OCI-LY7 (cell line): ENCODE results near the gene CLEC2L. TPM values are rescaled to one million over a fixed set of nuclear protein-coding genes. Genes with fewer than 3 reads are reported as not detected.

Experiments
- BruUV-seq: library from RNA; stranded (reverse); fragments of 400-500 nt; replicated peaks from 2 replicates; lab custom pipeline; 2021; lab: Mats Ljungman, UMichigan
- CTCF ChIA-PET: fragments of 300-600 bp; sonication (Branson Sonifier 250); formaldehyde crosslinking; loops from one replicate; lab custom pipeline; 2022; ENCODE audit warnings: antibody characterized with exemption; ENCODE audit not compliant: unreplicated experiment; lab: Charles Lee
- POLR2A ChIA-PET: fragments of 300-600 bp; sonication (Branson Sonifier 250); formaldehyde crosslinking; loops from one replicate; lab custom pipeline; 2022; ENCODE audit warnings: antibody characterized with exemption; lab: Charles Lee
- DNase-seq: peaks from one replicate; pipeline ENCODE4 v3.0.0-alpha.2; 2015; ENCODE audit warnings: low spot score
- H2AFZ ChIP-seq: fragments of 200-600 bp; sonication (generic), shearing (Covaris generic); 2 replicates; pipeline ENCODE4 v1.6.1; 2014; ENCODE audit warnings: mild to moderate bottlenecking, antibody characterized with exemption, low read length, moderate library complexity
- H3K27ac ChIP-seq: fragments of 200-600 bp; sonication (generic); 2 replicates; pipeline ENCODE4 v1.5.1; 2014; ENCODE audit warnings: mixed run types, low read depth, mild to moderate bottlenecking, moderate library complexity, low read length, inconsistent platforms; ENCODE audit not compliant: poor library complexity, severe bottlenecking
- H3K36me3 ChIP-seq: fragments of 200-600 bp; sonication (generic); 2 replicates; pipeline ENCODE4 v1.6.1; 2014; ENCODE audit warnings: mild to moderate bottlenecking, antibody characterized with exemption, low read length, moderate library complexity, mixed read lengths; ENCODE audit not compliant: insufficient read depth
- H3K4me1 ChIP-seq: fragments of 200-600 bp; sonication (generic); 2 replicates; pipeline ENCODE4 v1.5.1; 2014; ENCODE audit warnings: mild to moderate bottlenecking, low read length; ENCODE audit not compliant: insufficient read depth, poor library complexity, severe bottlenecking
- H3K4me2 ChIP-seq: fragments of 200-600 bp; sonication (generic); 2 replicates; pipeline ENCODE4 v1.6.1; 2014; ENCODE audit warnings: mild to moderate bottlenecking, low read length
- H3K4me3 ChIP-seq: fragments of 200-600 bp; sonication (generic); 2 replicates; pipeline ENCODE4 v1.5.1; 2014; ENCODE audit warnings: mild to moderate bottlenecking, low read depth, low read length; ENCODE audit not compliant: poor library complexity, severe bottlenecking
- H3K79me2 ChIP-seq: fragments of 200-600 bp; sonication (generic); 2 replicates; pipeline ENCODE4 v1.6.1; 2016; ENCODE audit warnings: low read depth, mild to moderate bottlenecking, low read length, moderate library complexity, mixed read lengths; ENCODE audit not compliant: insufficient read depth
- H3K9me2 ChIP-seq: fragments of 200-600 bp; sonication (generic); 2 replicates; pipeline ENCODE4 v1.6.1; 2016; ENCODE audit warnings: mild to moderate bottlenecking, low read length, mixed read lengths; ENCODE audit not compliant: insufficient read depth
- H3K9me3 ChIP-seq: fragments of 200-600 bp; sonication (generic); 2 replicates; pipeline ENCODE4 v1.6.1; 2014; ENCODE audit warnings: mild to moderate bottlenecking, mixed run types, low read length, mixed read lengths
- H4K20me1 ChIP-seq: fragments of 200-600 bp; sonication (generic); 2 replicates; pipeline ENCODE4 v1.6.1; 2014; ENCODE audit warnings: mild to moderate bottlenecking, antibody characterized with exemption, low read length, moderate library complexity, mixed read lengths; ENCODE audit not compliant: insufficient read depth
- EZH2phosphoT487 ChIP-seq: fragments of 200-600 bp; sonication (generic); IDR thresholded peaks from 2 replicates; pipeline ENCODE4 v1.6.1; 2018; ENCODE audit warnings: low read depth, borderline replicate concordance, mild to moderate bottlenecking, mixed run types, antibody characterized with exemption, low read length, moderate library complexity, mixed read lengths
- intact Hi-C: fragments of 100-400 bp; cut with micrococcal nuclease; formaldehyde crosslinking; loops from one replicate; pipeline ENCODE4 v1.10.0; 2022; ENCODE audit not compliant: unreplicated experiment
- total RNA-seq, 2 experiments: library from RNA; depleted of rRNA in 1 of 2; stranded (reverse); fragments of >200 nt in 1 of 2; shearing (Covaris generic) in 1 of 2; gene quantifications; 2 replicates each; pipeline ENCODE4 v1.2.3, GENCODE V29; 2014 to 2022
- TF ChIP-seq, protein P1 (sequence below): fragments of 200-600 bp; sonication (generic); conservative IDR thresholded peaks from 2 replicates; pipeline ENCODE4 v1.5.1; 2014; ENCODE audit warnings: mild to moderate bottlenecking, antibody characterized with exemption, low read length, moderate library complexity, mixed read lengths

Gene CLEC2L
- total RNA-seq, 2 experiments from 2014 or later: not detected

DNA sequence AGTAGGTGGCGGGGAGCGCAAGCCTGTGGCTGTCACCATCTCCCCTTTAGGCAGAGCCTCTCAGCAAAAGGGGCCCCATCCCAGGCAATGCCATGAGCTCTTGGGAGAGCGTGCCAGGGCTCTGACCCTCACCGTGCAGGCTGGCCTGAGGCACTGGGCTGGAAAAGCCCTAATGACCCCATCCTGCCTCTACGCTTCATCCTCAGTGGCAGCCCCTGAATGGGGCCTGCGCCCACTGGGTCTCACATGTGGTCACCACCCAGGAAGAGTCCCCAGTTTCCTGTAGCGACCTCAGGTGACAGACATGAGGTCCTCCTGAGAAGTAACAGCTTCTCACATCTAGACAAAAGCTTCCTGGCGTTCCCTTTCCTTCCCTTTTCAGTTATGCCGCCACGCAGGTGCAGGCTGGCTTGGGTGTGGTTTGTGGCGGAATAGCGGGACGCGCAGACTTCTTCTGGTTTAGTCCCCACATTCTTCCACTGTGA lies 59.2 kb downstream of the CLEC2L start:
- no peak overlapping the region for H3K4me2 ChIP-seq
- no peaks in the 10 kb centered on the region for H3K36me3 ChIP-seq
- intact Hi-C loops: no loop called here
- ChIA-PET POLR2A (no interaction called here), CTCF (no interaction called here)
- H2AFZ ChIP-seq: no peak overlapping the region
- H3K27ac ChIP-seq: no peak overlapping the region
- H3K9me2 ChIP-seq: no peaks in the 10 kb centered on the region
- DNase-seq: no peak
- H3K4me1 ChIP-seq: no peaks in the 10 kb centered on the region
- no peak overlapping the region for H3K4me3 ChIP-seq
- no peak for TF ChIP-seq EZH2phosphoT487
- TF ChIP-seq, protein P1, sequence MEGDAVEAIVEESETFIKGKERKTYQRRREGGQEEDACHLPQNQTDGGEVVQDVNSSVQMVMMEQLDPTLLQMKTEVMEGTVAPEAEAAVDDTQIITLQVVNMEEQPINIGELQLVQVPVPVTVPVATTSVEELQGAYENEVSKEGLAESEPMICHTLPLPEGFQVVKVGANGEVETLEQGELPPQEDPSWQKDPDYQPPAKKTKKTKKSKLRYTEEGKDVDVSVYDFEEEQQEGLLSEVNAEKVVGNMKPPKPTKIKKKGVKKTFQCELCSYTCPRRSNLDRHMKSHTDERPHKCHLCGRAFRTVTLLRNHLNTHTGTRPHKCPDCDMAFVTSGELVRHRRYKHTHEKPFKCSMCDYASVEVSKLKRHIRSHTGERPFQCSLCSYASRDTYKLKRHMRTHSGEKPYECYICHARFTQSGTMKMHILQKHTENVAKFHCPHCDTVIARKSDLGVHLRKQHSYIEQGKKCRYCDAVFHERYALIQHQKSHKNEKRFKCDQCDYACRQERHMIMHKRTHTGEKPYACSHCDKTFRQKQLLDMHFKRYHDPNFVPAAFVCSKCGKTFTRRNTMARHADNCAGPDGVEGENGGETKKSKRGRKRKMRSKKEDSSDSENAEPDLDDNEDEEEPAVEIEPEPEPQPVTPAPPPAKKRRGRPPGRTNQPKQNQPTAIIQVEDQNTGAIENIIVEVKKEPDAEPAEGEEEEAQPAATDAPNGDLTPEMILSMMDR: no peak
- no peaks in the 10 kb centered on the region for H3K79me2 ChIP-seq
- H3K9me3 ChIP-seq: no peaks in the 10 kb centered on the region
- no peaks in the 10 kb centered on the region for H4K20me1 ChIP-seq
- BruUV-seq: no TSS peak

DNA sequence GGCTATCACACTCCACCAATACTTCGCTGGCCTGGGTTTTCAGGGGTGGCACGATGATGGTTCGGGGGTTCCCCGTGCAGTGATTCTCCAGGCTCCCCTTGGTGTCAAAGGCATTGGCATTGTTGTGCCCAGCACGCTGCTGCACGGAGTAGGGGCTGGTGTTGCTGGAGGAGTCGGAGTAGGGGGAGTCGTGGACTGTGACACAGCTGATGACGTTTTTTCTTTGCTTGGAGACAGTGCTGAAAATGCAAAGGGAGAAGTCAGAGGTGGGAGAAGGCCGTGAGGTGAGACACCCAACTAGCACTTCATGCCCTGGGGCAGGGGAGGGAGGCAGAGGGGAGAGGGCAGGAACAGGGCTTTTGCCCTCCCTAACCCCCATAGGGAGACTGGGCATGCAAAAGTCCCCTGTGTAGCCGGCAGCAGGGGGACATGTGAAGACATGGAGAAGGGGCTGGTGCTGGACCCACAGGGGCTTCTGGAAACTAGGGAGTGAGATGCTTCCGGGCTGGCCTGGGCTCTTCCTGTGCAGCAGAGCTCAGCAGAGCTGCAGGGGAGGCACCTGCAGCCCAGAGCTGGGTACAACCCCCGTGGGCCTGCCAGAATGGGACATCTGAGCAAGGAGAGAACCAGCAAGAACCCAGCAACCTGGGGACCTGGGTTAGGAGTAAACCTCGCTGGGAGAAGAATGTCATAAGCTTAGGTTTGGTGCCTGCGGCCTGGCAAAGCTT lies 60.5 kb downstream of the CLEC2L start:
- ChIA-PET CTCF (no interaction called here), POLR2A (no interaction called here)
- Histone ChIP-seq H3K36me3 (no peaks in the 10 kb centered on the region), H3K4me2 (no peak overlapping the region), H2AFZ (no peak overlapping the region), H4K20me1 (no peaks in the 10 kb centered on the region), H3K27ac (no peak overlapping the region), H3K9me3 (no peaks in the 10 kb centered on the region), H3K4me3 (no peak overlapping the region), H3K9me2 (no peaks in the 10 kb centered on the region), H3K79me2 (no peaks in the 10 kb centered on the region), H3K4me1 (no peaks in the 10 kb centered on the region)
- no peak for TF ChIP-seq EZH2phosphoT487
- TF ChIP-seq, protein P1: no peak
- no peak for DNase-seq
- no TSS peak for BruUV-seq
- intact Hi-C loops: no loop called here

DNA sequence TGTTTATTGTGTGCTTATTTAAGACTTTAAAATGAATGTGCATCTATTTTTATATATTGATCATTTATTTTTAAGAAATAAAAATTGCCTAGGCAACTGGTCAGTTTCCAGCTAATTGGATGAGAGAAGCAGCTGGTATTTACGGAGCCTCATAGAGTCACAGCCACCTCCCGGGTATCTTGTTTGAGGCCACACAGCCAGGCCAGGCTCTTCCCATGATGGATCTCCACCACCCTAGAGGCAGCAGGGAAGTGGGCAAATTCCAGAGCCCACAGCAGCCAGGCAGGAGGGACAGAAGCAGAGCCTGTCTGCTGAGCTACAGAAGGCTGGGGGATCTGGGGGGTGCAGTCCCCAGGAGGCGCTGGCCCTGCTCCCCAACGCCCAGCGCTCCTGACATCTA lies 61.6 kb downstream of the CLEC2L start:
- H3K4me3 ChIP-seq: no peak overlapping the region
- no peaks in the 10 kb centered on the region for H3K36me3 ChIP-seq
- TF ChIP-seq, protein P1: no peak
- no peak for TF ChIP-seq EZH2phosphoT487
- intact Hi-C loops: no loop called here
- DNase-seq: no peak
- no peaks in the 10 kb centered on the region for H3K4me1 ChIP-seq
- ChIA-PET POLR2A (interaction anchor here (0.9 kb wide), 1 partner anchor 80 kb away, joined by 5 read pairs; no protein-coding TSS in a partner anchor), CTCF (no interaction called here)
- no peak overlapping the region for H3K4me2 ChIP-seq
- H3K9me3 ChIP-seq: no peaks in the 10 kb centered on the region
- no peaks in the 10 kb centered on the region for H4K20me1 ChIP-seq
- BruUV-seq: no TSS peak
- no peaks in the 10 kb centered on the region for H3K9me2 ChIP-seq
- no peak overlapping the region for H2AFZ ChIP-seq
- H3K27ac ChIP-seq: no peak overlapping the region
- H3K79me2 ChIP-seq: no peaks in the 10 kb centered on the region
